Tibial nerve (tissue), 3 donors: Measurements from ENCODE around the gene ZCCHC24.

Experiments
- CTCF ChIP-seq, 5 experiments: fragments of 200-600 bp in 3 of 5; fragments of 450-650 bp in 2 of 5; sonication (generic) in 3 of 5; IDR thresholded peaks; one replicate each; pipeline ENCODE4 v1.5.1; 2016 to 2019; ENCODE audit warnings: antibody characterized with exemption in 5 of 5, mild to moderate bottlenecking in 3 of 5, moderate library complexity in 2 of 5
- POLR2A ChIP-seq, 2 donors: fragments of 450-650 bp; IDR thresholded peaks; one replicate each; pipeline ENCODE4 v1.6.1; 2017; ENCODE audit warnings: antibody characterized with exemption in 2 of 2, mild to moderate bottlenecking in 2 of 2, moderate library complexity in 2 of 2

- TF ChIP-seq POLR2A (IDR thresholded peaks at IDR 0.05) (no peak), CTCF (IDR thresholded peaks at IDR 0.05) (no peak)
Measured at GRCh38 chr10:79406683-79407422, 38.6 kb downstream of the ZCCHC24 start.
